OCI-LY1 (cell line): ENCODE measurements around the gene ERCC4.

Source experiments
- H2AFZ ChIP-seq: fragments of 200-600 bp; sonication (generic), shearing (Covaris generic); 2 replicates; pipeline ENCODE4 v1.6.0; 2014; ENCODE audit warnings: antibody characterized with exemption, mild to moderate bottlenecking, low read length
- H3F3A ChIP-seq: fragments of 200-600 bp; sonication (generic), shearing (Covaris generic); 2 replicates; pipeline ENCODE4 v1.6.0; 2014; ENCODE audit warnings: mild to moderate bottlenecking, antibody characterized with exemption, low read length, moderate library complexity; ENCODE audit not compliant: insufficient read depth
- H3K27ac ChIP-seq: fragments of 200-600 bp; sonication (generic); 2 replicates; pipeline ENCODE4 v1.5.1; 2014; ENCODE audit warnings: low read length, mixed run types, mild to moderate bottlenecking, low read depth; ENCODE audit not compliant: poor library complexity, severe bottlenecking
- H3K27me3 ChIP-seq: fragments of 200-600 bp; sonication (generic); 2 replicates; pipeline ENCODE4 v1.6.0; 2014; ENCODE audit warnings: antibody characterized with exemption, mild to moderate bottlenecking, low read length, moderate library complexity; ENCODE audit not compliant: insufficient read depth
- H3K36me3 ChIP-seq: fragments of 200-600 bp; sonication (generic); 2 replicates; pipeline ENCODE4 v1.6.1; 2014; ENCODE audit warnings: mild to moderate bottlenecking, antibody characterized with exemption, low read length, moderate library complexity, mixed read lengths; ENCODE audit not compliant: insufficient read depth
- H3K4me1 ChIP-seq: fragments of 200-600 bp; sonication (generic); 2 replicates; pipeline ENCODE4 v1.5.1; 2014; ENCODE audit warnings: mild to moderate bottlenecking, low read length, moderate library complexity; ENCODE audit not compliant: insufficient read depth, severe bottlenecking
- H3K4me2 ChIP-seq: fragments of 200-600 bp; sonication (generic), shearing (Covaris generic); 2 replicates; pipeline ENCODE4 v1.6.1; 2014; ENCODE audit warnings: low read length
- H3K4me3 ChIP-seq: fragments of 200-600 bp; sonication (generic); 2 replicates; pipeline ENCODE4 v1.5.1; 2014; ENCODE audit warnings: low read length, low read depth, mild to moderate bottlenecking, mixed read lengths; ENCODE audit not compliant: poor library complexity, severe bottlenecking
- H3K79me2 ChIP-seq: fragments of 200-600 bp; shearing (Covaris generic); 2 replicates; pipeline ENCODE4 v1.6.1; 2016; ENCODE audit warnings: mixed run types, low read length, mixed read lengths; ENCODE audit not compliant: insufficient read depth
- H3K9ac ChIP-seq: fragments of 200-600 bp; sonication (generic), shearing (Covaris generic); 2 replicates; pipeline ENCODE4 v1.6.1; 2014; ENCODE audit warnings: mild to moderate bottlenecking, low read length, mixed read lengths
- H3K9me2 ChIP-seq: fragments of 200-600 bp; sonication (generic), shearing (Covaris generic); 2 replicates; pipeline ENCODE4 v1.6.1; 2014; ENCODE audit warnings: low read depth, mild to moderate bottlenecking, low read length, mixed read lengths
- H3K9me3 ChIP-seq: fragments of 200-600 bp; shearing (Covaris generic); 2 replicates; pipeline ENCODE4 v1.6.1; 2014; ENCODE audit warnings: low read length, mixed read lengths
- H4K20me1 ChIP-seq: fragments of 200-600 bp; sonication (generic), shearing (Covaris generic); 2 replicates; pipeline ENCODE4 v1.6.0; 2016; ENCODE audit warnings: mild to moderate bottlenecking, low read length; ENCODE audit not compliant: insufficient read depth
- CTCF ChIP-seq: fragments of 200-600 bp; sonication (generic), shearing (Covaris generic); IDR thresholded peaks from 2 replicates; pipeline ENCODE4 v1.5.1; 2017; ENCODE audit warnings: mild to moderate bottlenecking, antibody characterized with exemption, low read length, moderate library complexity, mixed read lengths
- EZH2 ChIP-seq: fragments of 200-600 bp; sonication (generic), shearing (Covaris generic); IDR thresholded peaks from 2 replicates; pipeline ENCODE4 v1.8.0; 2017; ENCODE audit warnings: borderline replicate concordance, mixed run types, mild to moderate bottlenecking, antibody characterized with exemption, low read length, moderate library complexity, mixed read lengths

The ERCC4 gene

GRCh38 chr16:13940397-13940933 lies 20.5 kb downstream of the ERCC4 start:
- Histone ChIP-seq H3F3A (no peaks in the 10 kb centered on the region), H3K4me3 (no peak overlapping the region), H2AFZ (no peak overlapping the region), H4K20me1 (no peaks in the 10 kb centered on the region), H3K27ac (no peak overlapping the region), H3K4me2 (no peak overlapping the region), H3K79me2 (no peaks in the 10 kb centered on the region), H3K9ac (no peak overlapping the region), H3K27me3 (no peaks in the 10 kb centered on the region), H3K9me3 (no peaks in the 10 kb centered on the region), H3K9me2 (no peaks in the 10 kb centered on the region), H3K4me1 (no peaks in the 10 kb centered on the region), H3K36me3 (peaks cover 55% of the 10 kb centered on the region)
- TF ChIP-seq EZH2 (no peak), CTCF (no peak)

- peaks cover 36% of the 10 kb centered on the region for H3K36me3 ChIP-seq
- TF ChIP-seq CTCF (no peak), EZH2 (no peak)
- H3K9ac ChIP-seq = no peak overlapping the region
- H3K27me3 ChIP-seq = no peaks in the 10 kb centered on the region
- H3K27ac ChIP-seq = no peak overlapping the region
- H4K20me1 ChIP-seq = no peaks in the 10 kb centered on the region
- no peaks in the 10 kb centered on the region for H3K9me2 ChIP-seq
- no peaks in the 10 kb centered on the region for H3K9me3 ChIP-seq
- no peak overlapping the region for H3K4me3 ChIP-seq
- H2AFZ ChIP-seq = no peak overlapping the region
- no peak overlapping the region for H3K4me2 ChIP-seq
- H3K79me2 ChIP-seq = no peaks in the 10 kb centered on the region
- H3F3A ChIP-seq = no peaks in the 10 kb centered on the region
- no peaks in the 10 kb centered on the region for H3K4me1 ChIP-seq
Measured at GRCh38 chr16:13944816-13945215, 24.9 kb downstream of the ERCC4 start.

- Histone ChIP-seq H4K20me1 (no peaks in the 10 kb centered on the region), H3K27ac (no peak overlapping the region), H2AFZ (no peak overlapping the region), H3K9me3 (no peaks in the 10 kb centered on the region), H3K79me2 (no peaks in the 10 kb centered on the region), H3F3A (no peaks in the 10 kb centered on the region), H3K27me3 (no peaks in the 10 kb centered on the region), H3K4me1 (no peaks in the 10 kb centered on the region), H3K4me2 (no peak overlapping the region), H3K9me2 (no peaks in the 10 kb centered on the region), H3K4me3 (no peak overlapping the region), H3K9ac (no peak overlapping the region), H3K36me3 (peaks cover 36% of the 10 kb centered on the region)
- TF ChIP-seq CTCF (no peak), EZH2 (no peak)
Measured at GRCh38 chr16:13945744-13946485, 26.0 kb downstream of the ERCC4 start.
